Cerebellar cortex (tissue), 1 donor: ENCODE data around the gene PHAX.
"Not testable (repeated sequence)": the region's sequence is repeated elsewhere in the genome, so short reads cannot be mapped to it uniquely, and the experiment has no call there.

Experiments
- DNase-seq: peaks from one replicate; pipeline ENCODE4 v3.0.0-alpha.2; 2015; ENCODE audit warnings: low spot score

PHAX gene

DNA sequence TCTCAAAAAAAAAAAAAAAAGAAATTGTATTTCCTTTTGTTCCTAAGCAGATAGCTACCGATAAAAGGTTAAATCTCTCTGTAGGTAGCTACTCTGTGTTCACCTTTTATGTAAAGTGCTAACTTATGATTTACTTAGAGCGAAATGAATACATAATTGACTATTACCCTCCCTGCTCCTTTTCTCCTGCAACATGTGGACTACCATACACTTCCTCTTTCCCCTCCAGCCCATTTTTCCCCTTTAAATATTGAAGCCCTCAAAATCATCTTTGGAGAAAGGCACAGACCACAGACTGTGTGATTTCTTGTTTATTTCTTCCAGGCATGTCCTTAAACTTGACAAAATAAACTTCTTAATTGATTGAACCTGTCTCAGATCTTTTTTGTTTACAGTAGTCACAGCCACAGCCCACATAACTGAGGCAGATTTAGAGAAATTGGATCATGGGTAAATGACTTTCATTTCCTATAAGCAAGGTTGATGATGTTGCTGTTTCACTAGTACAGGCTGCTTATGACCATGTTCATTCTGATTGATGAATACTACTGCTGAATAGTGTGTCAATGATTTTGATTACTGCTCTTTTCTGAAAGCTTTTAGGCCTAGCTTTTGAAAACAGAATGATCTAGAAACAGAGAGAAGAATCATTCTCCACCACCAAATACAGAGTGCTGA, 59.2 kb downstream of the PHAX start:
- no peak for DNase-seq

DNA sequence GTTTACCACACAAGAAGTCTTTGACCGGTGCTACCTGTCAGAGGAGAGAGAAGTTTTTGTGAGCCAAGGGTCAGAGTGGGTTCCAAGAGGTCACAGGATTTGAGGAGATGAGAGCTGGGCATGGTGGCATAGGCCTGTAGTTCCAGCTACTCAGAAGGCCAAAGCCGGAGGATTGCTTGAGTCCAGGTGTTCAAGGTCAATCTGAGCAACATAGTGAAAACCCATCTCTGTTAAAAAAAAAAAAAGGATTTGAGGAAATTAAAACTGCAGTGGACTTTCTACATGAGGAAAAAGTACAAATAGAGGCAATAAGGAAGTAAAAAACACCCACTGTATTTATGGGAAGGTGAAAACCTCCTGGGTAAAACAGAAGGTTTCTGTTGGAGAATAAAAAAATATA, 63.8 kb downstream of the PHAX start:
- no peak for DNase-seq

DNA sequence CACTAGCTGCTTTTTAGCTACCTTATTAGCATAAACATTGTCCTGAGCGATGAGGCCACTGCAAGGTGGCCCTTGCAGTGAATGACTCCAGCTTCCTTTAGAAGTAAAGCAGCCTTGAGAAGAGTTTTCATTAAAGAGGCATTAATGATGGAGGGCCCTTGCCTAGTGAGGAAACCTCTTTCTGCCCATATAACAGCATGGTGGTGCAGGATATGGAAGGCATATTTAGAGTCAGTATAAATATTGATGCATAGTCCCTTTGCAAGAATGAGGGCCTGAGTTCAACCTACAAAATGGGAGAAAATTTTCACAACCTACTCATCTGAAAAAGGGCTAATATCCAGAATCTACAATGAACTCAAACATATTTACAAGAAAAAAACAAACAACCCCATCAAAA, 69.4 kb downstream of the PHAX start:
- DNase-seq: not testable (repeated sequence)

GRCh38 chr5:126671681-126672080, 70.9 kb downstream of the PHAX start:
- DNase-seq: not testable (repeated sequence)

DNA sequence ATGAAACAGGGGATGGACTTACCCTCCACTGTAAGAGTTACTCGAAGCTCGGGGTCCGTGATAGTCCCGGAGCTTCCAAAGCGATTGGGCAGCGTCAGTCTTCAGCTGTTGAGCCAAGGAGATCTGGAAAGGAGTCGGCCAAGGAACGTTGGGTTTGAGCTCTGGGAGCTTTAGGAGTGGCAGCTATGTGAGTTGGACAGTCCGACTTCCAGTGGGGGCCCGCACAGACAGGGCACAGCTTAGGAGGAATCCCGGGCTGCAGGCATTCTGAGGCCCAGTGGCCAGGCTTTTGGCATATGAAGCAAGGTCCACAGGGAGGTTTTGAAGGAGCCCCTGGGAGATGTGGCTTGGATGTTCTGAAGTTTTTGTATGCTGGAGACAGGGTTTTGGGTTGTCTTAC, 72.7 kb downstream of the PHAX start:
- DNase-seq: no peak

GRCh38 chr5:126674145-126674544, 73.4 kb downstream of the PHAX start:
- DNase-seq: no peak

DNA sequence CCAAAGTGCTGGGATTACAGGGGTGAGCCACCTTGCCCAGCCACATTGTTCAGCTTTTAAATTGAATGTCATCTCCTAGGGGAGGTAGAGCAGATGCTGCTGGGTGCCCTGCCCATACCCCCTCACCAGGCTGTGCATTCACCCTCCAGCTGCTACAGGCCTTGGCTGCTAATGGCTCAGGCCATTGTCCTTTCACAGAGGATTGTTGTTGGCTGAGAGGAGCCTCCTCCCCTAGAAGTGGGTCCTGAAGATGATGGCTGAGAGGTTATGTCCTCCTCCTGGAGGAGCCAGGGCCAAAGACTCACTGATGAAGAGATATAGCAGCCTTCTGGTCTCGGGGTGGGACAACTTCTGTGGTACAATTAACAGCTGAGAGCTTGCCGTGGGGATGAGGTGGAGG, 74.6 kb downstream of the PHAX start:
- no peak for DNase-seq

- peak; percentile 86 for DNase-seq
Measured at GRCh38 chr5:126676195-126676624, 75.5 kb downstream of the PHAX start.
